ENCODE results near the gene PPP1R9B.

PPP1R9B gene

DNA sequence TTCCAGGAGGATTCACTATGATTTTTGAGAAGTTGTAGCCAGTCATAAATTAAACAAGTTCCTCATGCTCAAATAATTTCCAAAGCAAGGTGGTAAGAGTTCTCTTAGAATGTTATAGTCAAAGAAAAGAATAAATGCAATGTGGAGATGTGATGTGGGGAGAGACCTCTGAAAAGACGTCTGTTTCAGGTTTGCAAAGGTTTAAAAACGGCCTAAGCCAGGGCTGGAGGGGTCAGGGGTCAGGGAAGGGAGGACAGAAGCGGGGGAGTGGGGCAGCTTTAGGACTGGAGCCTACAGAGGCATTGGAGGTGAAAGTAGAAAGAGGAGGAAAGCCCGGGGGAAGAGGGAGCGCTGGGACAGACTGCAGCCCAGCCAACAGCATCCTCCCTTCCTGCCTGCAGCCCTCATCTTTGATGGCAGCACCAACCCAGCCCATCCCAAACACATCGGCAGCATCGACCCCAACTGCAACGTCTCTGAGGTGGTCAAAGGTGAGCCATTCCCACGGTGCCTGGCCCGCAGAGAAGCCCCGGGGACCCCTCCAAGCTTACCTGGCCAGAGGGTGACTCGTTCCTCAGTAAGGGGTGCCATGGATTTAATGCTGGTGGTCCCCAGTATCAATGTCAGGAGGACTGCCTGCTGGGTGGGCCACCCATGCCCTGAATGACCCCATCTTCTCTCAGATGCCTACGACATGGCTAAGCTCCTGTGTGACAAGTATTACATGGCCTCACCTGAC lies 43.9 kb downstream of the PPP1R9B start:
- no peak for DNase-seq (ENCODE audit: low read depth in 2 of 2)

GRCh38 chr17:50105811-50106210 lies 44.7 kb downstream of the PPP1R9B start:
- no peak for DNase-seq (ENCODE audit: low read depth in 2 of 2)

GRCh38 chr17:50103941-50104340 lies 46.5 kb downstream of the PPP1R9B start:
- DNase-seq (ENCODE audit: low read depth in 2 of 2) = no peak

DNA sequence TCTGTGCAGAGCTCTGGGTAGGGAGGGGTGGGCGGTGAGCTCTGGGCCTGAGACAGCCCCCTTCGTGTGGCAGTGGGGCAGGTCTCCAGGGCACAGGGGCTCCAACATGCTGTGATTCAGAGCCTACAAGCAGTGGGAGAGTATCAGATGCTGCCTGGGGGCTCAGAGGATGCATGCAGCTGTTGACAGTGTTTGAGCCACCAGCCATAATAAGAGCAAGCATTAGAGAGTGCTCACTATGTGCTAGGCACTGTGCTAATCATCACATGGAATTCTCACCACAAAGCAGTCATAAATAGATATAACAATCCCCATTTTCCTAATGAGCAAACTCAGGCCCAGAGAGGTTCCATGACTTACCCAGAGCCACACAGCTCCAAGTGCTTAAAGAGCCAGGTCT lies 47.2 kb downstream of the PPP1R9B start:
- no peak for DNase-seq (ENCODE audit: low read depth in 2 of 2)

DNA sequence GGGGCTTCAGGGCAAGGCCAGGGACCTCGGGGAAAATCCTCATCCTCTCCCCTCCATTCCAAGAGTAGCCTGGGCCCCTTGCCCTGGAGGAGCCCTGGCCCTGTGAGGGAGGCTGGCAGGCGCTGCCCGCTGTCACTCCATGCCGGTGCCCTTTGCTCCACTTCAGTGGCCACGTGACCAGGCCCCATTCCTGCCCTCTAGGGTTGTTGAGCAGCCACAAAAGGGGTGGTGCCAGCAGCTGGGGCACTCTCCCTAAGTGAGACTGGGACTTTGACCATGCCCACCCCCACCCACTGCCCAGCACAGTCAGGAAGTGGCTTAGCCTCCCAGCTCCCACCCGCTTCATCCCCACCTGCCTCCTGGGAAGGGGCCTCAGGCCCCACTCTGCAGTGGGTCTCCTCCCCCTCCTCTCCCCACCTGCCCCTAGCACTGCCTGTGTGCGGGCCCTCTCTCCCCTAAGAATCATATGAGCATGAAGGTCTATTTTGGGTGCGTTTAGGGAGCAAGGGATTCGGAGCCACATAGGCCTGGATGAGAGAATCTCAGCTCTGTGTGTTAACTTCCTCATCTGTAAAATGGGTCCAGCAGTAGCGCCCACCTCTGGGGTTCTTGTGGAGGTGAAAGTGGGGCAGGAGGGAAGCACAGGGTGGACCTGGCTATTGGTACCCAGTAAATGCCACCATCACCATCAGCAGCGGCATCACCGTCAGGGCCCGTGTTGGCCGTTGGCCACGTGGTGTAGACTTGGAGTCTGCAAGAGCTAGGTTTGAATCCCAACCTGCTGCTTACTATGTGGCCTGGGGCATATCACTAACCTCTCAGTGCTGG lies 48.1 kb downstream of the PPP1R9B start:
- DNase-seq (ENCODE audit: low read depth in 2 of 2) = no peak

DNA sequence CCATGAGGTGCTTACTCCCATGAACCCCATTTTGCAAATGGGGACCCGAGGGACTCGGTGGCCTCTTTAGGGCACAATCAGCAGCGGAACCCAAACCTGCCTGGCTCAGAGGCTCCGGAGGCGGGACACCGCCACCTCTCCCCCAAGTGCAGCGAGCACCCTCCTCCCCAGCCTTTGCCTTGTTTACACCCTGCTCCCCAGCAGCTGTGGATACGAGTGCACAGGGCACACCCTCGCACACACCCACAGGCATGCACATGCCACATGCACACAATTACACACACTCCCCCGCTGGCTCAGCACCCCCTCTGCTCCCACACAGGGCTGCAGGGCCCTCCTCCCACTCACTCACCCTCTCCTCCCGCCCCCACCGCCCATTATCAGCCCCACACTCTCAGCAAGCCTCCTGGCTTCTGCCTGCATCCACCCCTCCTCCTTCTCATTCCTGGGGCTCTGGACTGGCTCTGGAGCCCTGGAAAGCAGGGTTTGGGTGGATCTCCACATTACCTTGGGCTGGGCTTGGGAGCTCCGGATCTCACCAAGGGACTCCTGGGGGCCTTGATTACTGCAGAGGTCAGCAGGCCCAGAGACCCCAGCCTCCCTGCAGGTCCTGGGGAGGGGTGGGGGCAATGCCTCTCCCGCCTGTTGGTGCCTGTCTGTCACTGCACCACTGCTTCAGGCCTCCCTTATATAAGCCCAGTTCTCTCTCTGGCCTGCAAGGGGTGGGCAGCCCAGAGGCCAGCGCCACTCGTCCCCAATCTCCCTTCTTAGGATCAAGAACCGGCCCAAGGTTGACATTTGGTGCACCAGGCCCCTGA lies 48.9 kb downstream of the PPP1R9B start:
- no peak for DNase-seq (ENCODE audit: low read depth in 2 of 2)

- no peak for DNase-seq (ENCODE audit: low read depth in 2 of 2)
These were observed 49.5 kb downstream of the PPP1R9B start for GRCh38 chr17:50100921-50101345.

DNA sequence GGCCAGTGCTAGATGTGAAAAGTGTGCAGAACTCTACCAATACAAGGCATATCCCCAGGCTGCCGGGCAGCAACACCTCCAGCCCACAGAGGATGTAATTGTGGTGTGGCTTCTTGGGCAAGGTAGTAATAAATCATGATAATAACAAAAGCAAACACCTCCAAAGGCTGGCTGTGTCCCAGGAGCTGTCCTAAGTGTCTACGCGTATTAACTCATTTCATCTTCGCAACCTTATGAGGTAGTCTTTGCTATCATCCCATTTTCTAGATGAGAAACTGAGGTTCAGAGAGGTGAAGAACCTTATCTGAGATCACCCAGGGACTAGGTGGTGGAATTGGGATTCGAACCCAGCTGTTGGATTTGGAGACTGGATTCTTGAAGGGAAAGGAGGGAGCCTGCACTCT lies 50.0 kb downstream of the PPP1R9B start:
- DNase-seq (ENCODE audit: low read depth in 2 of 2) = no peak

GRCh38 chr17:50099003-50099402 lies 51.5 kb downstream of the PPP1R9B start:
- no peak for DNase-seq (ENCODE audit: low read depth in 2 of 2)

- DNase-seq (ENCODE audit: low read depth in 2 of 2) = no peak
These were observed 51.9 kb downstream of the PPP1R9B start for GRCh38 chr17:50098583-50098982.

GRCh38 chr17:50097926-50098325 lies 52.6 kb downstream of the PPP1R9B start:
- DNase-seq (ENCODE audit: low read depth in 2 of 2) = no peak

- DNase-seq (ENCODE audit: low read depth in 2 of 2) = no peak
These were observed 53.0 kb downstream of the PPP1R9B start for GRCh38 chr17:50097455-50097854.

DNA sequence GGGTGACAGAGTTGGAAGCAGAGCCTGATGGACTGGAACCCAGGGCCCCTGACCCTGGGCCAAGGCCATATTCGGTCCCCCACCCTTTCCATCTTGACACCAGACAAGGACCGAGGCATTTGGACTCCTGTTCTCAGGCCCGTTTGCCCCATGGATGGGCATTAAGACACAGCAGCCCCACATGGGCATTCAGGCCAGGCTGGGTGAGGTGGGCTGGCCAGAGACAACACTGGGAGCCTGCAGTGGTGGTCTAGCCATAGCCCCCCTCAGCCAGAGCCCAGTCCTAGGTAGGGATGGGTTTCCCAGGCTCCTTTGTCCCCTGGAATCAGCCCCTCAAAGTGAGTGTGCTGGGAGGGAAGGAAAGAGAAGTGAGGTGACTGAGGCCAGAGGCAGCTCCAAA lies 53.7 kb downstream of the PPP1R9B start:
- no peak for DNase-seq (ENCODE audit: low read depth in 2 of 2)

DNA sequence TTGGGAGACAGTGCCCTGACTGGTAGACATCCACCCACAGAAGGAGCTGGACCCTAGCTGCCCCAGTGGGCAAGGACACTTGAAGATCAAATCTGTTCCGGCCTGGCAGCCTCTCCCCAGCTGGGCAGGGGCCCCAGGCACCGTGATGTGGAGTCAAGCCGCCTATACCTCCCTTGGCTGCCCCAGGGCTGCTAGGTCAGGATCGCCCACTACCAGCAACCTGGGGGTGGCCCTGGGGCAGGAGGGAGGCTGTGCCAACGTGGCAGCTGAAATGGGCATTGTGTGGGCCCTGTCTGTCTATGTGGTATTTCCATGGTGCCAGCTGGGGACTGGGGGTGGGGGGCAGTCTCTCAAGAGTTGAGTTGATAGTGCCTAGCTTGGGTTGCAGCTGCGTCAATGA lies 54.4 kb downstream of the PPP1R9B start:
- no peak for DNase-seq (ENCODE audit: low read depth in 2 of 2)

DNA sequence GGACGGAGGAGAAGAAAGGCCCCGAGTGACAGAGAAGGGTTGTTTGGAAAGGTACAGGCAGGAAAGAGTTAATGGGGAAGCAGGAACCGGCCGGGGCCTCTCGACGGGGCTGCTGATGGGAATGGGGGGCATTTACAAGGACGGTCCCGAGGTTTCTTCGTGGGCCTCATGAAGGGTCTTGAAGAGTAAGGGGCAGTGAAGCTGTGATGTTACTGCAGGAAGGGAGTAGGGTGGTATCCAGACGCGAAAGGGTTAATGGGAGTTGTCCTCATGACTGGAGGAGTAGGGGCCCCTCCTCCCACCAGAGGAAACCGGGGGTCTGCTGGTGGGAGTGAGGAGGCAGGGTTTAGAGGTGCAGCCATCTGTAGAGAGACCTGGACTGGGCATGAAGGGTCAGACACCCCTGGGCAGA lies 54.8 kb downstream of the PPP1R9B start:
- DNase-seq (ENCODE audit: low read depth in 2 of 2) = no peak

DNA sequence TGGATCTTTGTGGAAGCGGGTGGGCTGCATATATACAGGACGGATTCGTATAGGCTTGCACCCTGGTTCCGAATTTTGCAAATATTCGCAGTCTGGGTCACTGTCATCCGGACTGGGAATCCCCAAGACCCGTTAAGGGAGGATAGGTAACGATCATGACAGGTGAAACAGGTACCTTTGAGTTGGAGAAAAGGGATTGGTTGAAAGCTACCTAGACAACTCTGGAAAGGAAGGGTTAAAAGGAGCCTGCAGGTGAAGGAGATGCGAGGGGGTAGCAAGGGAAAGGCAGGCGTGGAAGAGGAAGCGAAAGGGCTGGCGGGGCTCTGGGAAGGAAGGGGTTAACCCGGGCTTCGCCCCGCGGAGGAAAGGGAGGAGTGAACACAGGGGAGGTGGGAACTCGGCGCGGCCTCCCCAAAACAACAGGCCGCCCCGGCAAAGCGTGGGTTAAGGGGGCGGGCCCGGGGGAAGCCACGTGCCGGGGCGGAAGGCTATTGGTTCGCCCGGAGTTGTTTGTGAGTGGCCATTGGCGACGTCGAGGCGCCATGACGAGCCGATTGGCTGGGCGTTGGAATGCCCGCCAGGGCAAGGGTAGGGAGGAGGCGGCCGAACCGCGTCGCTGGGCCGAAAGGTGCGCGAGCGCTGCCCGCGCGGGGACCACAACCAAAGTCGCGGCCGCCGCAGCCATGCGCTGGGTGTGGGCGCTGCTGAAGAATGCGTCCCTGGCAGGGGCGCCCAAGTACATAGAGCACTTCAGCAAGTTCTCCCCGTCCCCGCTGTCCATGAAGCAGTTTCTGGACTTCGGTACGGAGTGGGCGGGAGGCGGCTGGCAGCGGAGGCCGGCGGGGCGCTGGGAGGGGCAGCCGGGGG lies 55.5 kb downstream of the PPP1R9B start, which contains the start of gene PDK2:
Gene PDK2 (plus strand): TSS at position 599 of the 867 bp plus-strand sequence. CDS start 85 bp downstream, at position 684.
- peak; percentile 91 to 92 for DNase-seq (ENCODE audit: low read depth in 2 of 2)

GRCh38 chr17:50094243-50094752 lies 56.2 kb downstream of the PPP1R9B start:
- peak; percentile 79 to 87 for DNase-seq (ENCODE audit: low read depth in 2 of 2)

DNA sequence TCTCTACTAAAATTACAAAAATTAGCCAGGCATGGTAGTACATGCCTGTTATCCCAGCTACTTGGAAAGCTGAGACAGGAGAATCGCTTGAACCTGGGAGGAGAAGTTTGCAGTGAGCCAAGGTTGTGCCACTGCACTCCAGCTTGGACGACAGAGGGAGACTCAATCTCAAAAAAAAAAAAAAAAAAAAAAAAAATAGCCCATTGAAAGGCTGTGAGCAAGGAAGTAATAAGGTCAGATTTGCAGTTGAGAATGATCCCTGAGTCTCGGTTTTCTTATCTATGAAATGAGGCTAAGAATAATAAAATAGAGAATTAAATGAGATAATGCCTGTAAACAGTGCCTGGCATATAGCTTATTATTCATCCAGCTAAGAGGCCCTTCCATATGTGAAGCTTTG lies 56.7 kb downstream of the PPP1R9B start:
- DNase-seq (ENCODE audit: low read depth in 2 of 2) = no peak

- DNase-seq (ENCODE audit: low read depth in 2 of 2) = no peak
These were observed 57.2 kb downstream of the PPP1R9B start for GRCh38 chr17:50093246-50093645.

DNA sequence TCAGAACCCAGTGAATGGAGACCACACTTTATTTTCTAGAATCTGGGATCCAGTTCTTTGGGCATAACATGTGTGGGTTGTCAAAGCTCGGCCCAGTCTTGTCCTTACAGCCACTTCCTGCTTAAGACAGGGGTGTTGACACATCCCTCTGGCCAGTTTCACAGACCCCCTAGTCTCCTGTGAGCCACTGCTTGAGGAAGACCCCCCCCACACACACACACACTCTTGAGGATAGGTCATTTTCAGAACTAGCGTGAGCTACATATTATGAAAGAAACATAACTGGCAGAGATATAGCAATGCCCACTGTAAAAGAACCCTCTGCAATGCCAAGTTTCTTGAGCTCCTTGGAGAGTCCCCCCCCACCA lies 58.6 kb downstream of the PPP1R9B start:
- no peak for DNase-seq (ENCODE audit: low read depth in 2 of 2)
